ENCODE results near the gene TGFBR2.

DNA sequence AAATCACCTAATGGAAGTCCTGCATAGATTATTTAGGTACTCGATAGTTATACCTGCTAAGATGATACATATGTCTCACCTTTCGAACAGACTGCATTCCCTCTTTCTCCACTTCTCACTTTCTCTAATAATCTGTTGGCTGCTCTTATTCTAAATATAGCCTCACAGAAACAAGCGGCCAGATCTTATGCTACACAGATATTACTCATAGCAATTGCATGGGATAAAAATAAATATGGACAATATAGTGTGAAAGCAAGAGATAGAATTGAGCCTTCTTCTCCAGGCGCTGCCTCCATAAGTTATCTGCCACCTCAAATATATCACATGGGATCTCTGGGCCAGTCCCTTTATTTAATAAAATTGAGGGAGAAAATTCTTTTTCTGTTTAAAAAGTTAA is 29.5 kb upstream of the TGFBR2 start:
- TF ChIP-seq POLR2AphosphoS5 (IDR thresholded peaks at IDR 0.05; ENCODE audit: low read depth, low read length) (no peak), SIN3A (IDR thresholded peaks at IDR 0.05; ENCODE audit: borderline replicate concordance, insufficient read depth, low read length) (no peak), TAF1 (IDR thresholded peaks at IDR 0.05; ENCODE audit: borderline replicate concordance, insufficient read depth, low read length) (no peak), FOXP2 (optimal IDR thresholded peaks at IDR 0.05; ENCODE audit: borderline replicate concordance, extremely low read depth, extremely low read length, insufficient read depth) (no peak)
- TF ChIP-seq, protein P1, sequence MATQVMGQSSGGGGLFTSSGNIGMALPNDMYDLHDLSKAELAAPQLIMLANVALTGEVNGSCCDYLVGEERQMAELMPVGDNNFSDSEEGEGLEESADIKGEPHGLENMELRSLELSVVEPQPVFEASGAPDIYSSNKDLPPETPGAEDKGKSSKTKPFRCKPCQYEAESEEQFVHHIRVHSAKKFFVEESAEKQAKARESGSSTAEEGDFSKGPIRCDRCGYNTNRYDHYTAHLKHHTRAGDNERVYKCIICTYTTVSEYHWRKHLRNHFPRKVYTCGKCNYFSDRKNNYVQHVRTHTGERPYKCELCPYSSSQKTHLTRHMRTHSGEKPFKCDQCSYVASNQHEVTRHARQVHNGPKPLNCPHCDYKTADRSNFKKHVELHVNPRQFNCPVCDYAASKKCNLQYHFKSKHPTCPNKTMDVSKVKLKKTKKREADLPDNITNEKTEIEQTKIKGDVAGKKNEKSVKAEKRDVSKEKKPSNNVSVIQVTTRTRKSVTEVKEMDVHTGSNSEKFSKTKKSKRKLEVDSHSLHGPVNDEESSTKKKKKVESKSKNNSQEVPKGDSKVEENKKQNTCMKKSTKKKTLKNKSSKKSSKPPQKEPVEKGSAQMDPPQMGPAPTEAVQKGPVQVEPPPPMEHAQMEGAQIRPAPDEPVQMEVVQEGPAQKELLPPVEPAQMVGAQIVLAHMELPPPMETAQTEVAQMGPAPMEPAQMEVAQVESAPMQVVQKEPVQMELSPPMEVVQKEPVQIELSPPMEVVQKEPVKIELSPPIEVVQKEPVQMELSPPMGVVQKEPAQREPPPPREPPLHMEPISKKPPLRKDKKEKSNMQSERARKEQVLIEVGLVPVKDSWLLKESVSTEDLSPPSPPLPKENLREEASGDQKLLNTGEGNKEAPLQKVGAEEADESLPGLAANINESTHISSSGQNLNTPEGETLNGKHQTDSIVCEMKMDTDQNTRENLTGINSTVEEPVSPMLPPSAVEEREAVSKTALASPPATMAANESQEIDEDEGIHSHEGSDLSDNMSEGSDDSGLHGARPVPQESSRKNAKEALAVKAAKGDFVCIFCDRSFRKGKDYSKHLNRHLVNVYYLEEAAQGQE (IDR thresholded peaks at IDR 0.05; ENCODE audit: insufficient read depth in 1 of 2, low read depth in 2 of 2, low read length in 2 of 2): no peak

All from PFSK-1 (cell line).